CD1c-positive myeloid dendritic cell (primary cell): ENCODE data around the gene STRIP1.
"Not testable (repeated sequence)": the region's sequence is repeated elsewhere in the genome, so short reads cannot be mapped to it uniquely, and the experiment has no call there.

ENCODE experiments used
- DNase-seq: peaks from one replicate; pipeline ENCODE4 v3.0.0-alpha.2; 2016; ENCODE audit errors: extremely low spot score

The STRIP1 gene

GRCh38 chr1:110007046-110007830, 27.2 kb upstream of the STRIP1 start:
- no peak for DNase-seq

GRCh38 chr1:110008971-110009565, 25.4 kb upstream of the STRIP1 start:
- no peak for DNase-seq

GRCh38 chr1:110011527-110012041, 22.8 kb upstream of the STRIP1 start:
- peak; percentile 57 for DNase-seq

- DNase-seq = no peak
Observed at GRCh38 chr1:110012100-110012780, 22.2 kb upstream of the STRIP1 start.

DNA sequence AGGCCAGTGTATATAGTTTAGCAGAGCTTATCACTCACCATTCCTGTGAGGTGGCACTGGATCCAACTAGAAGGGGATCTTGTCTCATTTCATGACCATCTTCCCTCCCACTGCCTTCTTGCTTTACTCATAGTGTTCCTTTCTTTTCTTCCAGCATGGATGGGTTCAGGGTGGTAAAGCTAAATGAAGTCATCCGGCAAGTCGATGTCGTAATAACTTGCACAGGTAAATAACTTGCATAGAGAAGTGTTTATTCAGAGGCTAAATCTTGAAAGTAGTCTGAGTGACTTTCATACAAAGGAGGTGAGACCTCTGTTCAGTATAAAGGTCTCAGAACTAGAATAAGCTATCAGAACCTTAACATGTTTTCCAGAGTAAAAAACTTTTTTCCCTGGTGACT, 16.6 kb upstream of the STRIP1 start:
- no peak for DNase-seq

- DNase-seq = no peak
Observed at GRCh38 chr1:110018396-110018795, 16.0 kb upstream of the STRIP1 start.

DNA sequence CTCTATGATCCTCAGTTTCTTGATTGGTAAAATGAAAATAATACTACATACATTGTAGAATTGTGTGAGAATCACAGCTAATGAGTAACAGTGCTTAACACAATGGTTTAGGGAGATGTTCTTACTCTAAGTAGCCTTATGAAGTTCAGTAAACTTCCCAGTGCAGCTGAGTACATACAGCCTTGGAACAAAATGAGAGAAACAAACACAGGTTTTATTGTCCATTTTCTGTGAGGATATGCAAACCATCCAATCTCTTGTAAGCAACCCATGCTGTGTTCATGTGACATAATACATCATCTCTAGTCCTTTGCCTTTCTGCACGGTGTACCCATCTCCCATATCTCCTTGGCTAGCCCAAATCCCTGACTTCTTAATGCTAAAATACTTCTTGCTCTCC, 14.7 kb upstream of the STRIP1 start:
- no peak for DNase-seq

GRCh38 chr1:110021285-110021684, 13.1 kb upstream of the STRIP1 start:
- DNase-seq = no peak

- no peak for DNase-seq
Observed at GRCh38 chr1:110024613-110025012, 9.8 kb upstream of the STRIP1 start.

- DNase-seq = not testable (repeated sequence)
Observed at GRCh38 chr1:110030687-110031086, 3.7 kb upstream of the STRIP1 start.

DNA sequence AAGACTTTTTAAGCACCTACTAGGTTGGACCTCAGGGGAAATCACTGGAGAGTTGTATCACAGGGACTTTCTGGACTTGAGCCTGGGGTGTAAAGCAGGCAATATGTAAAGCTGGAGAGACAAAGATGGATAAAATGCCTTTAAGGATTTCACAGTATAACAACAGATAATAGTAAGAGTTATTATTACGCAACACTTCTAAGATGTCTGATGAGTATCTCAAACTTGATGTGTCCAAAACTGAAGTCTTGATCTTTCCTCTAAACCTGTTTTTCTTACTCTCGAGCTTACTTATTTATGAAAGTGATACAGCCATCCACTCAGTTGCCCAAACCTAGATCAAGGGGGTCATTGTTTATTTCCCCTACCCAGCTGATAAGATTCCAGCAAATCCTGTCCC, 2.1 kb upstream of the STRIP1 start:
- no peak for DNase-seq

GRCh38 chr1:110033421-110033820, 1.0 kb upstream of the STRIP1 start:
- DNase-seq = no peak

- DNase-seq = no peak
Observed at GRCh38 chr1:110034040-110034450, 379 bp upstream of the STRIP1 start.

- DNase-seq = no peak
Observed at GRCh38 chr1:110035236-110035752, 870 bp downstream of the STRIP1 start.

DNA sequence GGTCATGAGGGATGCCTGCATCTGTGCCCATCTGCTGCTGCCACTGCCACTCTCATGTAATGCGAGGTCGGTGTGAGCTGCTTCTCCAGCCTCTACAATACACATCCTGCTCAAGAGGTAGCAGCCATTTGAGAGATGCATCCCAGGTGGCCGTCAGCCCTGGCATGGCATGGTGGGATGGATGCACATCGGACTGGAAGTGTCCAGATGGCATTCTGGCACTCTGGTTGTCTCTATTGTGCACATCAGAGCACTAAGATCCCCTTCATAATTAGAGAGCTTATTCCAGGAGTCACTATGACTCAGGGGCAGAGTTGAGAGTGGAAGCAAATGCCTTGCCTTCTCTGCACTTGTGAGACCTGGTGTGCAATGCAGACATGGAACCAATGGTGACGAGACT, 3.8 kb downstream of the STRIP1 start:
- no peak for DNase-seq

- no peak for DNase-seq
Observed at GRCh38 chr1:110039641-110040040, 5.2 kb downstream of the STRIP1 start.

GRCh38 chr1:110040548-110040947, 6.1 kb downstream of the STRIP1 start:
- DNase-seq = peak; percentile 24

DNA sequence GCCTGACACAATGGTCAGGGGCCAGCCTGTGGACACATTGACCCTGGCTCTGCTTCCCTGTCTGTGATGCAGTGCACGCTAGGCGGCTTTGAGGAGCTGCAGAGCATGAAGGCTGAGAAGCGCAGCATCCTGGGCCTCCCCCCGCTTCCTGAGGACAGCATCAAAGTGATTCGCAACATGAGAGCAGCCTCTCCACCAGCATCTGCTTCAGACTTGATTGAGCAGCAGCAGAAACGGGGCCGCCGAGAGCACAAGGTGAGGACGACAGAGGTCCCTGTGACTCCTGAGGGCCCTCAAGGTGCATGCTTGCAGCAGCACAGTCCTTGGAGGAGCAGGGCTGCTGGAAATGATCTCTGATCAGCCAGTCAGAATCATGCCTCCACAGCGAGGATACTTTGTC, 8.6 kb downstream of the STRIP1 start:
- DNase-seq = no peak

- DNase-seq = no peak
Observed at GRCh38 chr1:110047463-110047862, 13.0 kb downstream of the STRIP1 start.

DNA sequence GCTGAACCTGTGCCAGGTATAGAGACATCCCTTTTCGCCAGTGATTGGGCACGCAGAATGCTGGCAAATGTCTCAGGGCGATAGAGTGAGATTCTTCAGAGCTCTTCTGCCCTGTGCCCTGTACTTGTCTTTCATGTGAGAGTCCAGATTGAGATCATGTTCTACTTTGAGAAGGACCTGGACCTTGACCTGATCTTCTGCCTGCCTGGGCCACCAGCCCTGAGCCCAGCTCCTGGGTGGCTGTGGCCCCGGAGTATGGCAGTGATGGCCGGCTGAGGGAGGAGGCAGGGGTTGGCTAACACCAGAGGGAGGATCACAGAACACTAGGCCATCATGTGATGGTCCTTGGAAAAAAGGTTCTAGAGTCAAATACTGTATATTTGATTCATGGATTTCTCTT, 13.8 kb downstream of the STRIP1 start:
- DNase-seq = no peak

GRCh38 chr1:110048923-110049601, 14.6 kb downstream of the STRIP1 start:
- DNase-seq = no peak
